ENCODE data around the gene EGFR. TPM values are rescaled to one million over a fixed set of nuclear protein-coding genes. Genes with fewer than 3 reads are reported as not detected.
A peak's percentile ranks its signal among the peaks of the same experiment; 100 is the strongest.

The EGFR gene
- total RNA-seq, 2 donors from 2014 or later = 21.1 to 22.5 TPM

DNA sequence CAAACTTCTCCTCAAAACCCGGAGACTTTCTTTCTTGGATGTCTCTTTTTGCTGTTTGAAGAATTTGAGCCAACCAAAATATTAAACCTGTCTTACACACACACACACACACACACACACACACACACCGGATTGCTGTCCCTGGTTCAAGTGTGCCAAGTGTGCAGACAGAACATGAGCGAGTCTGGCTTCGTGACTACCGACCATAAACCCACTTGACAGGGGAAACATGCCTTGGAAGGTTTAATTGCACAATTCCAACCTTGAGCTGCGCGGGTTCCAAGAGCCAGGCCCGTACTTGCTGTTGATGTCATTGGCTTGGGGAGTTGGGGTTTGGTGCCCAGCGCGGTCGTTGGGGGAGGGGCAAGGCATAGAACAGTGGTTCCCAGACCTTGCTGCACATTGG, 1.7 kb downstream of the EGFR start:
- Histone ChIP-seq H3K36me3 (no peaks in the 10 kb centered on the region), H3K27me3 (no peaks in the 10 kb centered on the region), H3K4me1 (peaks cover 0 to 52% of the 10 kb centered on the region in 2 donors), H3K27ac (peak overlapping the region; percentile 93 to 95), H3K9me3 (no peaks in the 10 kb centered on the region), H3K4me3 (peak overlapping the region; percentile 75 to 90)
- TF ChIP-seq CTCF (IDR thresholded peaks at IDR 0.05) = no peak
- no peak for DNase-seq (ENCODE audit: low spot score)

- DNase-seq (ENCODE audit: low spot score) = no peak
- H3K4me3 ChIP-seq = peak overlapping the region in 1 of 2 donors; percentile 75
- H3K9me3 ChIP-seq = no peaks in the 10 kb centered on the region
- H3K27me3 ChIP-seq = no peaks in the 10 kb centered on the region
- no peak for TF ChIP-seq CTCF (IDR thresholded peaks at IDR 0.05)
- H3K27ac ChIP-seq = peak overlapping the region; percentile 93 to 95
- no peaks in the 10 kb centered on the region for H3K36me3 ChIP-seq
- peaks cover 0 to 54% of the 10 kb centered on the region in 2 donors for H3K4me1 ChIP-seq
Measured at GRCh38 chr7:55021053-55021452, 2.2 kb downstream of the EGFR start.

- Histone ChIP-seq H3K27ac (peak overlapping the region; percentile 41 to 69), H3K4me1 (peaks cover 0 to 64% of the 10 kb centered on the region in 2 donors), H3K4me3 (peak overlapping the region in 1 of 2 donors; percentile 22), H3K27me3 (no peaks in the 10 kb centered on the region), H3K36me3 (no peaks in the 10 kb centered on the region), H3K9me3 (no peaks in the 10 kb centered on the region)
- no peak for TF ChIP-seq CTCF (IDR thresholded peaks at IDR 0.05)
- no peak for DNase-seq (ENCODE audit: low spot score)
Measured at GRCh38 chr7:55022002-55022985, 3.5 kb downstream of the EGFR start.

- peak overlapping the region in 1 of 2 donors; percentile 4 for H3K27ac ChIP-seq
- H3K4me3 ChIP-seq = no peak overlapping the region
- no peak for TF ChIP-seq CTCF (IDR thresholded peaks at IDR 0.05)
- no peaks in the 10 kb centered on the region for H3K36me3 ChIP-seq
- no peaks in the 10 kb centered on the region for H3K27me3 ChIP-seq
- no peaks in the 10 kb centered on the region for H3K9me3 ChIP-seq
- DNase-seq (ENCODE audit: low spot score) = no peak
- peaks cover 0 to 60% of the 10 kb centered on the region in 2 donors for H3K4me1 ChIP-seq
Measured at GRCh38 chr7:55023841-55024505, 5.2 kb downstream of the EGFR start.

- H3K36me3 ChIP-seq = no peaks in the 10 kb centered on the region
- no peaks in the 10 kb centered on the region for H3K27me3 ChIP-seq
- DNase-seq (ENCODE audit: low spot score) = no peak
- no peak overlapping the region for H3K4me3 ChIP-seq
- no peak for TF ChIP-seq CTCF (IDR thresholded peaks at IDR 0.05)
- peaks cover 0 to 59% of the 10 kb centered on the region in 2 donors for H3K4me1 ChIP-seq
- H3K9me3 ChIP-seq = no peaks in the 10 kb centered on the region
- H3K27ac ChIP-seq = peak overlapping the region in 1 of 2 donors; percentile 60
Measured at GRCh38 chr7:55024776-55025175, 6.0 kb downstream of the EGFR start.
